Astrocyte (in vitro differentiated cells and primary cell): ENCODE data around the gene KDM3B.

Experiments
- EZH2 ChIP-seq: IDR thresholded peaks from 2 replicates; pipeline ENCODE4 v1.6.1; 2012; ENCODE audit warnings: mild to moderate bottlenecking, low read length, inconsistent platforms; ENCODE audit not compliant: insufficient read depth
- TF ChIP-seq, protein P1 (sequence below): IDR thresholded peaks from 2 replicates; pipeline ENCODE4 v1.5.1; 2011; ENCODE audit warnings: low read depth, mild to moderate bottlenecking, inconsistent platforms, low read length, moderate library complexity; ENCODE audit not compliant: insufficient read depth

DNA sequence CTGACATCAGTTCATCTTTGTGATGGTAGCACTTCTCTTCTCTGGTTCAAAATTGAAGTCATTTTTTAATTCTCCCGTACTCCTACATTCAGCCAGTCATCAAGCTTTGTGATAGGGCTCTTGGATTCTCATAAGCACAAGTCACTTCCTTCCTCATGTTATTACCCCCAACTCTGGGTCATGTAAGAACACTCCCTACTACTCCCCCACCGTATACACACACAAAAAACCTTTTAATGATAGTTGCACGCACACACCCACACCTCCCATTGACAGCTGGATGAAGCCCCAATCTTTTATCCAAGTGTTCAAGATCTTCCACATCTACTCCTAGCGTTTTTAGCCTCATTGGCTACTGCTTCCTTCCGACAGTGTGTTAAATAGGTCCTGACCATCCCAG, 16.8 kb downstream of the KDM3B start:
- TF ChIP-seq, protein P1, sequence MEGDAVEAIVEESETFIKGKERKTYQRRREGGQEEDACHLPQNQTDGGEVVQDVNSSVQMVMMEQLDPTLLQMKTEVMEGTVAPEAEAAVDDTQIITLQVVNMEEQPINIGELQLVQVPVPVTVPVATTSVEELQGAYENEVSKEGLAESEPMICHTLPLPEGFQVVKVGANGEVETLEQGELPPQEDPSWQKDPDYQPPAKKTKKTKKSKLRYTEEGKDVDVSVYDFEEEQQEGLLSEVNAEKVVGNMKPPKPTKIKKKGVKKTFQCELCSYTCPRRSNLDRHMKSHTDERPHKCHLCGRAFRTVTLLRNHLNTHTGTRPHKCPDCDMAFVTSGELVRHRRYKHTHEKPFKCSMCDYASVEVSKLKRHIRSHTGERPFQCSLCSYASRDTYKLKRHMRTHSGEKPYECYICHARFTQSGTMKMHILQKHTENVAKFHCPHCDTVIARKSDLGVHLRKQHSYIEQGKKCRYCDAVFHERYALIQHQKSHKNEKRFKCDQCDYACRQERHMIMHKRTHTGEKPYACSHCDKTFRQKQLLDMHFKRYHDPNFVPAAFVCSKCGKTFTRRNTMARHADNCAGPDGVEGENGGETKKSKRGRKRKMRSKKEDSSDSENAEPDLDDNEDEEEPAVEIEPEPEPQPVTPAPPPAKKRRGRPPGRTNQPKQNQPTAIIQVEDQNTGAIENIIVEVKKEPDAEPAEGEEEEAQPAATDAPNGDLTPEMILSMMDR: no peak
- no peak for TF ChIP-seq EZH2
